HFF-Myc (cell line): ENCODE results near the gene PDS5A.

ENCODE experiments used
- DNase-seq: peaks from one replicate; pipeline ENCODE4 v3.0.0-alpha.2; 2011; ENCODE audit warnings: low read depth; ENCODE audit errors: extremely low read depth
- H3K4me3 ChIP-seq: replicated peaks from 2 replicates; pipeline ENCODE4 v1.5.1; 2011; ENCODE audit warnings: low read depth, mild to moderate bottlenecking, control low read depth, low read length
- TF ChIP-seq, protein P1 (sequence below): IDR thresholded peaks from 2 replicates; pipeline ENCODE4 v1.5.1; 2012; ENCODE audit warnings: mild to moderate bottlenecking, low read depth, low read length, control low read depth; ENCODE audit errors: missing control alignments

PDS5A gene

DNA sequence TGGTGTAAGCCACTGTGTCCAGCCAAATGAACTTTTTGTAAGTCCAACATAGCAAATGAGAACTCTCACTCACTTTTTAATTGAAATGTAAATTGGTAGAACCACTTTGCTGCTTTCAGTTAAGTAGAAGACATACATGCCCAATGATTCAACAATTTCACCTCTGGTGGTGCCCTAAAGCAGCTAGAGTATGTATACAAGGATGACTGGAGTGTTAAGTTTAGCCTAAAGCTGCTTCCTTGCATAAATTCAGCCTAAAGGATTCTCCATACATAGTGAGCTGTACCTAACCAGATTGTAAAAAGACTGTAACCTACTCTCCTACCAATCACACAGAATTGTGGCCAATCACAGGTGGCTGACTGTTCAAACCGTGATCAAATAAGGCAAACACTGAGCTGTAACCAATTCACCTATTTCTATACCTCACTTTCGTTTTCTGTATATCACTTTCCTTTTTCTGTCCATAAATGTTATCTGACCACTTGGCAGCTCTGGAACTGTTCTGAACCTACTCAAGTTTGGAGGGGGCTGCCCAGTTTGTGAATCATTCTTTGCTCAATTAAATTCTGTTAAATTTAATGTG, 39.9 kb downstream of the PDS5A start:
- DNase-seq, result no peak
- H3K4me3 ChIP-seq, result no peak overlapping the region
- TF ChIP-seq, protein P1, sequence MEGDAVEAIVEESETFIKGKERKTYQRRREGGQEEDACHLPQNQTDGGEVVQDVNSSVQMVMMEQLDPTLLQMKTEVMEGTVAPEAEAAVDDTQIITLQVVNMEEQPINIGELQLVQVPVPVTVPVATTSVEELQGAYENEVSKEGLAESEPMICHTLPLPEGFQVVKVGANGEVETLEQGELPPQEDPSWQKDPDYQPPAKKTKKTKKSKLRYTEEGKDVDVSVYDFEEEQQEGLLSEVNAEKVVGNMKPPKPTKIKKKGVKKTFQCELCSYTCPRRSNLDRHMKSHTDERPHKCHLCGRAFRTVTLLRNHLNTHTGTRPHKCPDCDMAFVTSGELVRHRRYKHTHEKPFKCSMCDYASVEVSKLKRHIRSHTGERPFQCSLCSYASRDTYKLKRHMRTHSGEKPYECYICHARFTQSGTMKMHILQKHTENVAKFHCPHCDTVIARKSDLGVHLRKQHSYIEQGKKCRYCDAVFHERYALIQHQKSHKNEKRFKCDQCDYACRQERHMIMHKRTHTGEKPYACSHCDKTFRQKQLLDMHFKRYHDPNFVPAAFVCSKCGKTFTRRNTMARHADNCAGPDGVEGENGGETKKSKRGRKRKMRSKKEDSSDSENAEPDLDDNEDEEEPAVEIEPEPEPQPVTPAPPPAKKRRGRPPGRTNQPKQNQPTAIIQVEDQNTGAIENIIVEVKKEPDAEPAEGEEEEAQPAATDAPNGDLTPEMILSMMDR, result no peak

DNA sequence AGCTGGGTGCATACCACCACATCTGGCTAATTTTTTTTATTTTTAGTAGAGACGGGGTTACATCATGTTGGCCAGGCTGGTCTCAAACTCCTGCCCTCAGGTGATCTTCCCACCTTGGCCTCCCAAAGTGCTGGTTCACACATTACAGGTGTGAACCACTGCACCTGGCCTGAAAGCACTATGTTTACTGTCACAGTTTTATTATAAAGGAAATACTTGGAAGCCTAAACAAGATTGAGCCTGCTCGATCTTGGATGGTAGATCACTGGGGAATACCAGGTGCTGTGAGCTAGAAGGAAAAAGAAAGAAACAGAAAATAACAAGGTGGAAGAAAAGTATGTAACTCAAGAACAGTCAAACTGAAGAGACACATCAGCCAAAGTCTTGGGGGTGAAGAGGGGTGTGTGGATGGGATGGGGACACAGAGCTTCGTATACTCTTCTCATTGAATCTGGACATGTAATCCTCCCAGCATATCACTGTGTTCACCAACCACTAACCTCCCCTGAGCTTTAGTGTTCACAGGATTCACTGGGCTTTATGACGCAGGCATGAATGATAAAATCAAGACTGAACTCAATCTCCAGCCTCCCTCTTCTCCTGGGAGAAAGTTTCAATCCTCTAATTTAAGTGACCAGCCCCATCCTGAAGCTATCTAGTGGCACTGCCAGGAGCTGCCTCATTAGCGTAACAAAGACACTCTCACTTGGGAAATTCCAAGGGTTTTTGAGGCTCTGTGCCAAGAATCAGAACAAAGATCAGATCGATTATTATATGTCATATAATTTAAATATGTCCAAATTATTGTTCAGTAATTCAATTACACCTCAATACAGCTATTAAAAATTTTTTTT, 40.9 kb downstream of the PDS5A start:
- DNase-seq, result no peak
- TF ChIP-seq, protein P1, result no peak
- no peak overlapping the region for H3K4me3 ChIP-seq

GRCh38 chr4:39933671-39934590, 43.8 kb downstream of the PDS5A start:
- TF ChIP-seq, protein P1, result no peak
- DNase-seq, result no peak
- H3K4me3 ChIP-seq, result no peak overlapping the region

- TF ChIP-seq, protein P1, result no peak
- H3K4me3 ChIP-seq, result no peak overlapping the region
- no peak for DNase-seq
Measured at GRCh38 chr4:39932776-39933402, 44.8 kb downstream of the PDS5A start.

- H3K4me3 ChIP-seq, result no peak overlapping the region
- TF ChIP-seq, protein P1, result no peak
- no peak for DNase-seq
Measured at GRCh38 chr4:39931441-39931901, 46.2 kb downstream of the PDS5A start.

- TF ChIP-seq, protein P1, result no peak
Measured at GRCh38 chr4:39928538-39928937, 49.2 kb downstream of the PDS5A start.

More at GRCh38 chr4:39928538-39928937, 49.2 kb downstream of the PDS5A start:
- DNase-seq, result no peak
- no peak overlapping the region for H3K4me3 ChIP-seq
